ENCODE results near the gene OTUD4.
A peak's percentile ranks its signal among the peaks of the same experiment; 100 is the strongest.

- TF ChIP-seq CTCF (IDR thresholded peaks at IDR 0.05) = peak; percentile 53
- TF ChIP-seq EZH2 (IDR thresholded peaks at IDR 0.05; ENCODE audit: borderline replicate concordance, insufficient read depth, low read depth, low read length, poor library complexity, severe bottlenecking) = no peak
Observed at GRCh38 chr4:145154573-145154972, 25.8 kb downstream of the OTUD4 start.
